HG02885 (cell line): Measurements from ENCODE around the gene APBB1.

Experiments
- ATAC-seq: cut with Tn5 transposase; IDR thresholded peaks from one replicate; pipeline ENCODE4 v1.9.1; 2021; ENCODE audit warnings: mild to moderate bottlenecking; ENCODE audit not compliant: unreplicated experiment, poor library complexity

The APBB1 gene

GRCh38 chr11:6354651-6355485 lies 64.0 kb downstream of the APBB1 start:
- ATAC-seq = no peak

DNA sequence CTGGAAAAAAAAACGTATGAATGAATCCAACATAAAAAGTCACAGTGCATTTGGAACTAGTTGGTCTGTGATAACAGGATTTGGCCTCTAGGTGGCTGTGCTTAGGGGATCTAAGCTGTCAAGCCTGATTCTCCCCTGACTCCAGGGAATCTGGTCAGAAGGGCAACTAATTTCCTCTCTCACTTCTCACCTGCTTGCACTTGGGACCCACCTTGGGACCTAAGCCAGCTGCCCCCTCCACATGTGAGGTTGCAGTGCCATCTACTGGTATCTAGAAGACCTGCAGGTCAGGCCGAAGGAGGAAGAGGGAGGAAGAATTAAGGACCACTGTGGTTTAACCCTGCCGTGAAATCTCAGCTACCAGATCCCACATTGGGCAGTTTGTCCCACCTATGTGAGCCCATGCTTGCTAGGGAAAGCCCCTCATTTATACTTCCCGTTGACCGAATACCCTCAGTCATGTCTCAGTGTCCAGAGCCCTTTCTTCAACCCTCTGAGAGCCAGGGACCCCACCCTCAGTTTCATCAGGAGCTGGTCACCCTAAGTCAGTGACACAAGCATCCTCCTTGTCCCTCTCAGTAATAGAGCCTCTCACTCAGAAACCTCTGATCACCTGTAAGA lies 65.4 kb downstream of the APBB1 start:
- ATAC-seq = peak; percentile 84

DNA sequence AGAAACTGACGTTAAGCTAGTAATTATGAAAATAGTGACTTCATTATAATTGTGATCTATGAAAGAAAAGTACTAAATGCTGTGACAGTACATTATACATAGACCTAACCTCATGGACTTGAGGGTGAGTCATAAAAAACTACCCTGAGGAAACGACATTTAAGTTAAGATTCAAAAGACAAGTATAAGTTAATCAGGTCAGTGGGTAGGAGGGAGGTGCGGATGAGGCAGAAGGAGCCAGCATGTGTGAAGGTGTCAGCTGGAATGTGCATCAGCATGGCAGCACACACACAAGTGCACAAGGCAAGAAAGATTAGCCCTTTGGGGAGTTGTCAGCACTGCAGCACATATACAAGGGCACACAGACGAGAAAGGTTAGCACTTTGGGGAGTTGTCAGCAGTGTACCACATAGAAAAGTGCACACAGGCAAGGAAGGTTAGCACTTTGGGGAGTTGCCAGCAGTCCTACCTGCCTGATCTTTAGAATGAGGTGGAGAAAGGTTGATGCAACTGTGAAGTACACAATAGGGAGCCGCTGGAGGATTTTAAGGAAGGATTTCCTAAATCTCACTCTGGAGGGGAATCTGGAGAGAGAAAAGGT lies 67.0 kb downstream of the APBB1 start:
- no peak for ATAC-seq

DNA sequence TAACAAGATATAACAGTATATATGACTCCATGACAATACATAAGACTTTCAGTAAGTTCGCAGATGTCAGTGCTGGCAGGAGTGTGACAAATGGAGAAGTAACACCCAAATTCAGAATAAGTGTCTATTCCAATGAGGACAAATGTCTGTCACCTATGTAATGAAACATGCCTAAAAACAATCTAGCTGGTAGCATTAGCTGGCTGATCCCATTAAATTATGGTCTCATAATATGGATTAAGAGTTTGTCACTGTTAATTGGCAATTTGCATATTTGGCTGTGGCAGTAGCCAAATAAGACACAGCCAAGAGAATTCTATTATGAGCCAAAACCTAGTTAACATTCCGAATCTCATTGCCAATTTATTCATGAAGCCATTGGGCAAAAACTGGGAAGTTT lies 68.4 kb downstream of the APBB1 start:
- ATAC-seq = no peak

DNA sequence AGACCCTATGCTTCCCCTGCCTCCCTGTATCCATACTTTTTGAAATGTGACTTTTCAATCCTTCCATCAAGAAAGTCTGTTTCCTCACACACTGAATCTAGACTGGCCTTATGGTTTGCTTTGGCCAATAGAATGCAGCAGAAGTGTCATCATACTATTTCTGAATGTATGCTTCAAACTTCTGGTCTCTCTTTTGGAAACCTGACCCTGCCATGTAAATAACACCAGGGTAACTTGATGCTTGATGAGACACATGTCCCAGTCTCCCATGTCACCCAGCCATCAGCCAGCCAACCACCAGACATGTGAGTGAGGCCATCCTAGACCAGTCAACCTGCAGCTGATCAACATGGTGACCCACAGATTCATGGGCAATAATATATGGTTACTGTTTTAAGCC lies 68.9 kb downstream of the APBB1 start:
- no peak for ATAC-seq

DNA sequence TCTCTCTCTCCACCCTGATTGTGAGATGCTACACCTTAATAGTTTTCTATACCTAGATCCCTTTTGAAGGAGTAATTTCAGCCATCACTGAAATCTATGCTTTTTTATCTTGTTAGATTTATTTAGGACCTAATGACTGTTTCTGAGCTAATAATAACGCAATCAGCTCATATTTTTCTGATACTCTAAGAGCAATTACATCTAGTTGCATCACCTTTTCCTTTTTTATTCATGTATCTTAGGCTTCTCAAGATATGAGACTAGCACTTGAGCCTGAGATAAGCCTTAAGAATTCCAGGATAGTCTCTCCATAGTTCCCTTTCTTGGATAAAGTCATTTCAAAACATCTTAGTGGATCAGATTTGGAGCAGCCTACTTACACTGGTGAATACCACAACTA lies 73.5 kb downstream of the APBB1 start:
- no peak for ATAC-seq
